Neural crest cell (in vitro differentiated cells): ENCODE data around the gene HBQ1. TPM values are rescaled to one million over a fixed set of nuclear protein-coding genes. Genes with fewer than 3 reads are reported as not detected.

ENCODE experiments used
- DNase-seq: peaks from one replicate; pipeline ENCODE4 v3.0.0; 2021; ENCODE audit warnings: low read depth, mixed read lengths, low spot score
- H3K27ac Mint-ChIP-seq: one replicate; pipeline ENCODE4 v1.8.0; 2021; ENCODE audit warnings: mild to moderate bottlenecking, mixed read lengths; ENCODE audit not compliant: unreplicated experiment
- H3K27me3 Mint-ChIP-seq: 2 replicates; pipeline ENCODE4 v1.8.0; 2021; ENCODE audit warnings: low read depth, mild to moderate bottlenecking, mixed read lengths
- H3K36me3 Mint-ChIP-seq: 2 replicates; pipeline ENCODE4 v1.8.0; 2021; ENCODE audit warnings: low read depth, mild to moderate bottlenecking, mixed read lengths
- H3K4me1 Mint-ChIP-seq: 2 replicates; pipeline ENCODE4 v1.8.0; 2021; ENCODE audit warnings: mixed read lengths
- H3K4me3 Mint-ChIP-seq: one replicate; pipeline ENCODE4 v1.8.0; 2021; ENCODE audit warnings: mild to moderate bottlenecking, mixed read lengths
- H3K9me3 Mint-ChIP-seq: 2 replicates; pipeline ENCODE4 v1.8.0; 2021; ENCODE audit warnings: mixed read lengths
- total RNA-seq: library from RNA; stranded (reverse); gene quantifications from 2 replicates; pipeline ENCODE4 v1.2.1, GENCODE V29; 2021
- TF ChIP-seq, protein P1 (sequence below): fragments of 200-600 bp; sonication (generic); conservative IDR thresholded peaks from 2 replicates; pipeline ENCODE4 v1.5.0; 2021; ENCODE audit warnings: antibody characterized with exemption, mild to moderate bottlenecking

HBQ1 gene
- total RNA-seq, 1 donor from 2014 or later: 1.8 TPM

DNA sequence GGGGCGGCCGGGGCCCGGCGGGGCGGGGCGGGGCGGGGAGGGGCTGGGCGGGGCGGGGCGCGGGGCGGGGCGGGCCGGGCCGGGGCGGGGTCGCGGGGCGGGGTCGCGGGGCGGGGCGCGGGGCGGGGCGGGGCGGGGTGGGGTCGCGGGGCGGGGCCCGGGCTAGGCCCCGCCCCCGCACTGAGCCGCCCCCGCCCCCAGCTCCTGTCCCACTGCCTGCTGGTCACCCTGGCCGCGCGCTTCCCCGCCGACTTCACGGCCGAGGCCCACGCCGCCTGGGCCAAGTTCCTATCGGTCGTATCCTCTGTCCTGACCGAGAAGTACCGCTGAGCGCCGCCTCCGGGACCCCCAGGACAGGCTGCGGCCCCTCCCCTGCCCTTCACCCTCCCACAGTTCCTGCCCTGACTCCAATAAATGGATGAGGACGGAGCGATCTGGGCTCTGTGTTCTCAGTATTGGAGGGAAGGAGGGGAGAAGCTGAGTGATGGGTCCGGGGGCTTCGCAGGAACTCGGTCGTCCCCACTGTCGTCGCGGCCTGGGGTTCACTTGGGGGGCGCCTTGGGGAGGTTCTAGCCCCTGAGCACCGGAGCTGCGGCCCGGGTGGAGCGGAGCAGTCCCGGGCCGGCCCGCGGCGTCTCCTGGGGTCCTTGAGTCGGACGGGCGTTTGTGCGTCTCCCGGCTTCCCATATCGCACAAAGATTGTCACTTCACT is 15.3 kb upstream of the HBQ1 start:
- TF ChIP-seq, protein P1, sequence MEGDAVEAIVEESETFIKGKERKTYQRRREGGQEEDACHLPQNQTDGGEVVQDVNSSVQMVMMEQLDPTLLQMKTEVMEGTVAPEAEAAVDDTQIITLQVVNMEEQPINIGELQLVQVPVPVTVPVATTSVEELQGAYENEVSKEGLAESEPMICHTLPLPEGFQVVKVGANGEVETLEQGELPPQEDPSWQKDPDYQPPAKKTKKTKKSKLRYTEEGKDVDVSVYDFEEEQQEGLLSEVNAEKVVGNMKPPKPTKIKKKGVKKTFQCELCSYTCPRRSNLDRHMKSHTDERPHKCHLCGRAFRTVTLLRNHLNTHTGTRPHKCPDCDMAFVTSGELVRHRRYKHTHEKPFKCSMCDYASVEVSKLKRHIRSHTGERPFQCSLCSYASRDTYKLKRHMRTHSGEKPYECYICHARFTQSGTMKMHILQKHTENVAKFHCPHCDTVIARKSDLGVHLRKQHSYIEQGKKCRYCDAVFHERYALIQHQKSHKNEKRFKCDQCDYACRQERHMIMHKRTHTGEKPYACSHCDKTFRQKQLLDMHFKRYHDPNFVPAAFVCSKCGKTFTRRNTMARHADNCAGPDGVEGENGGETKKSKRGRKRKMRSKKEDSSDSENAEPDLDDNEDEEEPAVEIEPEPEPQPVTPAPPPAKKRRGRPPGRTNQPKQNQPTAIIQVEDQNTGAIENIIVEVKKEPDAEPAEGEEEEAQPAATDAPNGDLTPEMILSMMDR: no peak
- H3K4me3 Mint-ChIP-seq: no peak overlapping the region
- DNase-seq: no peak
- no peaks in the 10 kb centered on the region for H3K36me3 Mint-ChIP-seq
- peaks cover 73% of the 10 kb centered on the region for H3K27me3 Mint-ChIP-seq
- no peaks in the 10 kb centered on the region for H3K9me3 Mint-ChIP-seq
- no peaks in the 10 kb centered on the region for H3K4me1 Mint-ChIP-seq
- H3K27ac Mint-ChIP-seq: no peak overlapping the region

DNA sequence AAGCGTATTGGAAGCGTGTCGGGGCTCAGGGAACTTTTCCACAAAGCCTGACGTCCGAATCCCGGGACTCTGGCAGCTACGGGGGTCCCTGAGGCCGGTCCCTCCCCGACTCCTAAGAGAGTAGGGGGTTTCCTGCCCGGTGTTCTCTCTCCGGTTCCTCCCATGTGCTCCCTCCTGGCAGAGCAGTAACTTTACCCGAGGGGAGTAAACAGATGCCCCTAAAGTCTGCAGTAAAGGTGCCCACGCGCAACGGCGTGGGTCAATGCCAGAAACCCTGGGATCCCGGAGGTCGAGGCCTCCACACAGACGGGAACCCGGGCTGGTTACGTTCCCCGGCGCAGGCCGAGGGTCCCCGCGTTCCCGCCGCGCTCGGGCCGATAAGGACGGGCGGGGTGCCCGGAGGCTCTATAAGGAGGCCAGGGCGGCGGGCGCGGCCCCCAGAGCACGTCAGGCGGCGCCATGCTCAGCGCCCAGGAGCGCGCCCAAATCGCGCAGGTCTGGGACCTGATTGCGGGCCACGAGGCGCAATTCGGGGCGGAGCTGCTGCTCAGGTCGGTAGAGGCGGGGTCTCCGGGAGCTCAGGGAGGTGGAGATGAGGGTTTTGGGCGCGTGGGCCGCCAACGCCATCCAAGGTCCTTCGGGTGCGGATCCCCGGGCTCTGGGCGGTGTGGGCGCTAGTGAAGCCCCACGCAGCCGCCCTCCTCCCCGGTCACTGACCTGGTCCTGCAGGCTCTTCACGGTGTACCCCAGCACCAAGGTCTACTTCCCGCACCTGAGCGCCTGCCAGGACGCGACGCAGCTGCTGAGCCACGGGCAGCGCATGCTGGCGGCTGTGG is 14.5 kb upstream of the HBQ1 start, which contains the start of gene HBM:
Gene HBM (plus strand): TSS at position 440 of the 836 bp plus-strand sequence. CDS start 20 bp downstream, at position 460.
- no peak within 1 kb of the TSS for H3K27ac Mint-ChIP-seq
- no peaks in the 10 kb centered on the region for H3K4me1 Mint-ChIP-seq
- no peak for DNase-seq
- H3K27me3 Mint-ChIP-seq: peaks cover 81% of the 10 kb centered on the region
- H3K36me3 Mint-ChIP-seq: no peaks in the 10 kb centered on the region
- TF ChIP-seq, protein P1: no peak
- H3K9me3 Mint-ChIP-seq: no peaks in the 10 kb centered on the region
- H3K4me3 Mint-ChIP-seq: no peak within 1 kb of the TSS

DNA sequence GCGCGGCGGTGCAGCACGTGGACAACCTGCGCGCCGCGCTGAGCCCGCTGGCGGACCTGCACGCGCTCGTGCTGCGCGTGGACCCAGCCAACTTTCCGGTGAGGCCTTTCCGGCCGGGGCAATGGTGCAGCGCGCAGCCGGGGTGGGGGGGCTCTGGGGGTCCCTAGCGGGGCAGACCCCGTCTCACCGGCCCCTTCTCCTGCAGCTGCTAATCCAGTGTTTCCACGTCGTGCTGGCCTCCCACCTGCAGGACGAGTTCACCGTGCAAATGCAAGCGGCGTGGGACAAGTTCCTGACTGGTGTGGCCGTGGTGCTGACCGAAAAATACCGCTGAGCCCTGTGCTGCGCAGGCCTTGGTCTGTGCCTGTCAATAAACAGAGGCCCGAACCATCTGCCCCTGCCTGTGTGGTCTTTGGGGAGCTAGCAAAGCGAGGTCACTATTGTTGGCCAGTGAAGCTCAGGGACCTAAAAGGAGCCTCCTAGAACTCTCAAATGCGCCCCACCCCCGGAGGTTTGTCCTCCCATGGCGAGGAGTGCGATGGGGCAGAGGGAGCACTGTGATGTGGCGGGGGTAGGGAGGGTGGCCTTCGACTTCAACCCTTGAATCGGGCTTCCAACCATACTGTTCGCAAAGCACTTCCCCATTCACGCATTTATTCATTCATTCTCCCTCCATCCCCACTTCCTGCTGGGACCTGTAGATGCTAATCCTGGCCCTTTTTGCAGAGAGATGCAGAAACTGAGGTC is 13.7 kb upstream of the HBQ1 start:
- peaks cover 81% of the 10 kb centered on the region for H3K27me3 Mint-ChIP-seq
- no peak for DNase-seq
- TF ChIP-seq, protein P1: no peak
- H3K27ac Mint-ChIP-seq: no peak overlapping the region
- no peaks in the 10 kb centered on the region for H3K9me3 Mint-ChIP-seq
- H3K36me3 Mint-ChIP-seq: no peaks in the 10 kb centered on the region
- no peaks in the 10 kb centered on the region for H3K4me1 Mint-ChIP-seq
- no peak overlapping the region for H3K4me3 Mint-ChIP-seq

DNA sequence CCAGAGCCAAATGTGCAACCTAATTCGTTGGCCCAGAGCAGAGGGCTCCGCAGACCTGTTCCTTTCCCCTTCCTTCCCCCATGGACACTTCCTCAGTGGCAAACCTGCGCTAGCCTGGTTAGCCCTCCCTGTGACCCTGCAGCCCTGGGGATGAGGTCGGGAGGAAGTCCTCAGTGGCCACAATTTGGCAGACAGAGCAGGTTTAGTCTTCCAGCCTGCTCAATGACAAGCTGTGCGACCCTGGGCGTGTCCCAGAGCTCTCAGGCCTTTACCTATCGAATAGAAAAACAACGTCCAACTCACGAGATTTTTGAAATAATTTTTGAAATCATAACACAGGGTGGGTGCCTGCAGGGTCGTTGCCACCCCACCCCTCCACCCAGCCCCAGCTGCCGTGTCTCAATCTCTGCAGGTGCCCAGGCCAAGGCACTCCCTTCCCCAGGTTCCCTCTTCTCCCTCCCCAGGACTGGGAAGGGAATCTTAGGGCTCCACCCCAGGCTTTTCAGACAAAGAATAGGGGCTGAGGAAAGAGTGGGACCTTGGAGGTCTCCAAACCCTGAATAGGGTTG is 13.1 kb upstream of the HBQ1 start:
- no peaks in the 10 kb centered on the region for H3K36me3 Mint-ChIP-seq
- H3K9me3 Mint-ChIP-seq: no peaks in the 10 kb centered on the region
- TF ChIP-seq, protein P1: no peak

DNA sequence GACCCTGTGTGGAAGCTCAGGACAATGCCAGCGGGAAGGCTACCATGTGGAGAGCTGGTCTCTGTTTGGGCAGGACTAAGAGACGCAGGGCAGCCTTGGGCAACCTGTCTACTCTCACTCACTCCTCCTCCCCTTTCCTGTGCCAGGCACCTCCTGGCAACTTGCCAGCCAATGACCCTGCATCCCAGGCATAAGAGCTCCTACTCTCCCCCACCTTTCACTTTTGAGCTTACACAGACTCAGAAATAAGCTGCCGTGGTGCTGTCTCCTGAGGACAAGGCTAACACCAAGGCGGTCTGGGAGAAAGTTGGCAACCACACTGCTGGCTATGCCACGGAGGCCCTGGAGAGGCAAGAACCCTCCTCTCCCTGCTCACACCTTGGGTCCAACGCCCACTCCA is 11.8 kb upstream of the HBQ1 start:
- Mint-ChIP-seq H3K9me3 (no peaks in the 10 kb centered on the region), H3K36me3 (no peaks in the 10 kb centered on the region), H3K4me3 (no peak overlapping the region), H3K27me3 (peaks cover 78% of the 10 kb centered on the region), H3K27ac (no peak overlapping the region), H3K4me1 (no peaks in the 10 kb centered on the region)
- TF ChIP-seq, protein P1: no peak
- DNase-seq: no peak

More for the DNA sequence above, 13.1 kb upstream of the HBQ1 start:
- H3K27me3 Mint-ChIP-seq: peaks cover 82% of the 10 kb centered on the region
- no peak overlapping the region for H3K4me3 Mint-ChIP-seq
- H3K27ac Mint-ChIP-seq: no peak overlapping the region
- DNase-seq: no peak
- H3K4me1 Mint-ChIP-seq: no peaks in the 10 kb centered on the region
